SK-N-SH treated with all-trans-retinoic acid at 6 μM for 48 hours (cell line): ENCODE results near the gene PRKAG2.

Experiments used
- ATAC-seq: fragments of 200-7000 bp; cut with Tn5 transposase; 3 replicates; pipeline ENCODE4 v1.9.1; 2020; ENCODE audit warnings: mild to moderate bottlenecking, moderate library complexity
- ARNTL ChIP-seq: fragments of 450-650 bp; formaldehyde crosslinking; IDR thresholded peaks from 2 replicates; pipeline ENCODE4 v1.5.0; 2020; ENCODE audit warnings: low read depth, mild to moderate bottlenecking, moderate library complexity, borderline replicate concordance
- BACH2 ChIP-seq: fragments of 250-450 bp; sonication (Bioruptor Pico); IDR thresholded peaks from 2 replicates; pipeline ENCODE4 v1.9.0; 2021; ENCODE audit warnings: mild to moderate bottlenecking, borderline replicate concordance
- CSDC2 ChIP-seq: fragments of 250-450 bp; sonication (Bioruptor Pico); IDR thresholded peaks from 2 replicates; pipeline ENCODE4 v1.5.0; 2020; ENCODE audit warnings: mild to moderate bottlenecking, moderate library complexity
- ESRRG ChIP-seq: fragments of 250-450 bp; sonication (Bioruptor Pico); IDR thresholded peaks from 2 replicates; pipeline ENCODE4 v1.6.1; 2021; ENCODE audit warnings: mild to moderate bottlenecking
- GLIS3 ChIP-seq: fragments of 250-450 bp; sonication (Bioruptor Pico); IDR thresholded peaks from 2 replicates; pipeline ENCODE4 v1.5.0; 2020; ENCODE audit warnings: mild to moderate bottlenecking, moderate library complexity
- ISL1 ChIP-seq: fragments of 250-450 bp; sonication (Bioruptor Pico); IDR thresholded peaks from 2 replicates; pipeline ENCODE4 v2.1.2; 2022; ENCODE audit warnings: mild to moderate bottlenecking, moderate library complexity
- OSR1 ChIP-seq: fragments of 250-450 bp; sonication (Bioruptor Pico); IDR thresholded peaks from 2 replicates; pipeline ENCODE4 v1.8.0; 2022; ENCODE audit warnings: moderate library complexity, mild to moderate bottlenecking, inconsistent platforms
- POU6F1 ChIP-seq: fragments of 250-450 bp; sonication (Bioruptor Pico); IDR thresholded peaks from 2 replicates; pipeline ENCODE4 v1.8.0; 2021; ENCODE audit warnings: low read depth, mild to moderate bottlenecking, moderate library complexity, borderline replicate concordance
- RARB ChIP-seq: fragments of 250-450 bp; sonication (Bioruptor Pico); IDR thresholded peaks from 2 replicates; pipeline ENCODE4 v1.8.0; 2021; ENCODE audit warnings: mild to moderate bottlenecking, moderate library complexity
- SNAI2 ChIP-seq: fragments of 250-450 bp; sonication (Bioruptor Pico); IDR thresholded peaks from 2 replicates; pipeline ENCODE4 v1.5.0; 2020; ENCODE audit warnings: mild to moderate bottlenecking, moderate library complexity
- TCF4 ChIP-seq: fragments of 250-450 bp; sonication (Bioruptor Pico); IDR thresholded peaks from 2 replicates; pipeline ENCODE4 v1.8.0; 2021; ENCODE audit warnings: mild to moderate bottlenecking, moderate library complexity, borderline replicate concordance
- TSHZ2 ChIP-seq: fragments of 250-450 bp; sonication (Bioruptor Pico); IDR thresholded peaks from 2 replicates; pipeline ENCODE4 v1.5.0; 2020; ENCODE audit warnings: mild to moderate bottlenecking, moderate library complexity
- ZC3H10 ChIP-seq: fragments of 250-450 bp; sonication (Bioruptor Pico); IDR thresholded peaks from 2 replicates; pipeline ENCODE4 v1.5.1; 2021; ENCODE audit warnings: mild to moderate bottlenecking, moderate library complexity
- ZFP3 ChIP-seq: fragments of 250-450 bp; sonication (Bioruptor Pico); IDR thresholded peaks from 2 replicates; pipeline ENCODE4 v1.5.0; 2020; ENCODE audit warnings: mild to moderate bottlenecking, moderate library complexity
- ZFP30 ChIP-seq: fragments of 450-650 bp; formaldehyde crosslinking; IDR thresholded peaks from 2 replicates; pipeline ENCODE4 v1.5.0; 2022; ENCODE audit warnings: mild to moderate bottlenecking, moderate library complexity
- ZNF8 ChIP-seq: fragments of 450-650 bp; formaldehyde crosslinking; IDR thresholded peaks from 2 replicates; pipeline ENCODE4 v1.5.0; 2020; ENCODE audit warnings: mild to moderate bottlenecking, moderate library complexity
- TF ChIP-seq, protein P1 (sequence below): fragments of 250-450 bp; sonication (Bioruptor Pico); IDR thresholded peaks from 2 replicates; pipeline ENCODE4 v1.5.1; 2020; ENCODE audit warnings: low read depth, mild to moderate bottlenecking, moderate library complexity

The PRKAG2 gene

DNA sequence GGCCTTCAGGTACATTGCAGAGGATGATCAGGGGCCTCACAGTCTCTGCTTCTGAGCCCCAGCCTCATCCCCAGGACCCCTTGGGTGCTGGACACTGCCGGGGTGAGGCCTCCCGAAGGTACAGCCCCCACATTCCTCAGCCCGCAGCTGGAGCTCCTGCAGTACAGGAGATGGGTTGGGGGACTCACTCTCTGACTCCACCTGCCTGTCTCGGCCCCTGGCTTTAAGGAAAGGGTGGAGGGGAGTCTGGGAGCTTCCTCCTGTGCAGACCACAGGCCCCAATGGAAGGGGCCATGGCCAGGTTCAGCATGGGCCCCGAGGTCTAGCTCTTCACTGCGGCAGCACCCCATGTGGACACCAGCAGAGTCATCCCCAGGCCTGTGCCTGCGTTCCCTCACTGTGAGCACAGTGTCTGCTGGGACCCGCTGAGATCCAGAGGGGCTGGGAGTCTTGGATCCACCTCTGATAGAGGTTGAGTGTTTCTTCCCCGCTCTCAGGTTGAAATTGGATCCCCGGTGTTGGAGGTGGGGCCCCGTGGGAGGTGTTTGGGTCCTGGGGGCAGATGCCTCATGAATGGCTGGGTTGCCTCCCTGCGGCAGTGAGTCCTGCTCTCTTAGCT, 99.9 kb downstream of the PRKAG2 start:
- no peak for TF ChIP-seq ZNF8 (CRISPR knock-in tag)
- TF ChIP-seq POU6F1 (CRISPR knock-in tag): no peak
- no peak for TF ChIP-seq ZFP30 (CRISPR knock-in tag)
- no peak for TF ChIP-seq ZC3H10 (CRISPR knock-in tag)
- no peak for TF ChIP-seq BACH2
- no peak for TF ChIP-seq ESRRG
- ATAC-seq: no peak

DNA sequence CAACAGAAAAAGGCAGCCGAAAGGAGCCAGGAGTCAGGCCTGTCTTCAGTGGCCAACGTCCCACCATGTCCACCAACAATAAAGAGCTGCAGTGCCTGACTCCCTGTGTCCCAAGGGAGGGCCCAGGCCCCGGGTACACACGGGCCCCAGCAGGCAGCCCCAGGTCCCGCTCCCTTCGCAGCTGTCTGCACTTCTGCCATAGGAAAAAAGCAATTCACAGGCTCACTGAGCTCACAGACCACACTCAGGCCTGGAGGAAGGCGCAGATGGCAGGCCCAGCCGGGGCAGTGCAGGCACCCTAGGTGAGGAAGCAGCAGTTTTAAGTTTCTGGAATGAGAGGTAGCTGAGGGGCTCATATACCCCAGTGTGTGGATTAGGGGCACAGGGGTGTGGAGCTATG, 100.5 kb downstream of the PRKAG2 start:
- TF ChIP-seq ZFP30 (CRISPR knock-in tag) (no peak), TCF4 (no peak), SNAI2 (CRISPR knock-in tag) (no peak)
- ATAC-seq: no peak

- no peak for TF ChIP-seq ZNF8 (CRISPR knock-in tag)
- no peak for TF ChIP-seq CSDC2 (CRISPR knock-in tag)
- no peak for TF ChIP-seq RARB (CRISPR knock-in tag)
- TF ChIP-seq POU6F1 (CRISPR knock-in tag): no peak
- no peak for TF ChIP-seq TCF4
- no peak for TF ChIP-seq ZFP3 (CRISPR knock-in tag)
- TF ChIP-seq ZC3H10 (CRISPR knock-in tag): no peak
- no peak for TF ChIP-seq OSR1 (CRISPR knock-in tag)
- no peak for TF ChIP-seq ISL1 (CRISPR knock-in tag)
- no peak for TF ChIP-seq ARNTL (CRISPR knock-in tag)
- TF ChIP-seq GLIS3 (CRISPR knock-in tag): no peak
- TF ChIP-seq, protein P1, sequence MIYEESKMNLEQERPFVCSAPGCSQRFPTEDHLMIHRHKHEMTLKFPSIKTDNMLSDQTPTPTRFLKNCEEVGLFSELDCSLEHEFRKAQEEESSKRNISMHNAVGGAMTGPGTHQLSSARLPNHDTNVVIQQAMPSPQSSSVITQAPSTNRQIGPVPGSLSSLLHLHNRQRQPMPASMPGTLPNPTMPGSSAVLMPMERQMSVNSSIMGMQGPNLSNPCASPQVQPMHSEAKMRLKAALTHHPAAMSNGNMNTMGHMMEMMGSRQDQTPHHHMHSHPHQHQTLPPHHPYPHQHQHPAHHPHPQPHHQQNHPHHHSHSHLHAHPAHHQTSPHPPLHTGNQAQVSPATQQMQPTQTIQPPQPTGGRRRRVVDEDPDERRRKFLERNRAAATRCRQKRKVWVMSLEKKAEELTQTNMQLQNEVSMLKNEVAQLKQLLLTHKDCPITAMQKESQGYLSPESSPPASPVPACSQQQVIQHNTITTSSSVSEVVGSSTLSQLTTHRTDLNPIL (CRISPR knock-in tag): no peak
- no peak for ATAC-seq
Measured at GRCh38 chr7:151775547-151776443, 101.1 kb downstream of the PRKAG2 start.

- TF ChIP-seq TSHZ2: no peak
- ATAC-seq: no peak
Measured at GRCh38 chr7:151774951-151775350, 102.0 kb downstream of the PRKAG2 start.

GRCh38 chr7:151773797-151774196, 103.1 kb downstream of the PRKAG2 start:
- no peak for TF ChIP-seq ZNF8 (CRISPR knock-in tag)
- no peak for TF ChIP-seq CSDC2 (CRISPR knock-in tag)
- no peak for ATAC-seq
